MM.1S (cell line): ENCODE data around the gene ZNF586.
"Not testable (repeated sequence)": the region's sequence is repeated elsewhere in the genome, so short reads cannot be mapped to it uniquely, and the experiment has no call there.

ENCODE experiments used
- DNase-seq: peaks from one replicate; pipeline ENCODE4 v3.0.0-alpha.2; 2015
- H2AFZ ChIP-seq: fragments of 300-600 bp; sonication (generic); 2 replicates; pipeline ENCODE4 v1.6.0; 2016; ENCODE audit warnings: antibody characterized with exemption, low read length
- H3F3A ChIP-seq: fragments of 300-600 bp; sonication (generic); 2 replicates; pipeline ENCODE4 v1.6.1; 2016; ENCODE audit warnings: mild to moderate bottlenecking, antibody characterized with exemption, low read length, moderate library complexity, mixed read lengths; ENCODE audit not compliant: insufficient read depth
- H3K27ac ChIP-seq: fragments of 300-600 bp; sonication (generic); 2 replicates; pipeline ENCODE4 v1.5.1; 2016; ENCODE audit warnings: mild to moderate bottlenecking, low read length
- H3K27me3 ChIP-seq: fragments of 300-600 bp; sonication (generic); replicated peaks from 2 replicates; pipeline ENCODE4 v1.6.0; 2016; ENCODE audit warnings: low read length; ENCODE audit not compliant: insufficient read depth
- H3K36me3 ChIP-seq: fragments of 300-600 bp; sonication (generic); replicated peaks from 2 replicates; pipeline ENCODE4 v1.6.1; 2016; ENCODE audit warnings: mild to moderate bottlenecking, low read length, mixed read lengths; ENCODE audit not compliant: insufficient read depth
- H3K4me1 ChIP-seq: fragments of 300-600 bp; sonication (generic); 2 replicates; pipeline ENCODE4 v1.6.1; 2016; ENCODE audit warnings: low read length, mixed read lengths
- H3K4me2 ChIP-seq: fragments of 300-600 bp; sonication (generic); 2 replicates; pipeline ENCODE4 v1.6.0; 2016; ENCODE audit warnings: low read depth, low read length
- H3K4me3 ChIP-seq: fragments of 300-600 bp; sonication (generic); 2 replicates; pipeline ENCODE4 v1.5.1; 2016; ENCODE audit warnings: low read length, mixed read lengths
- H3K79me2 ChIP-seq: fragments of 300-600 bp; sonication (generic); 2 replicates; pipeline ENCODE4 v1.6.1; 2016; ENCODE audit warnings: mixed run types, low read length, mixed read lengths
- H3K9ac ChIP-seq: fragments of 300-600 bp; sonication (generic); 2 replicates; pipeline ENCODE4 v1.6.1; 2016; ENCODE audit warnings: low read length, mixed read lengths
- H3K9me2 ChIP-seq: fragments of 300-600 bp; sonication (generic); replicated peaks from 2 replicates; pipeline ENCODE4 v1.6.1; 2016; ENCODE audit warnings: mild to moderate bottlenecking, low read length, mixed read lengths; ENCODE audit not compliant: insufficient read depth
- H3K9me3 ChIP-seq: fragments of 300-600 bp; sonication (generic); replicated peaks from 2 replicates; pipeline ENCODE4 v1.6.1; 2016; ENCODE audit warnings: mild to moderate bottlenecking, low read length, mixed read lengths; ENCODE audit not compliant: insufficient read depth
- H4K20me1 ChIP-seq: fragments of 300-600 bp; sonication (generic); 2 replicates; pipeline ENCODE4 v1.6.1; 2016; ENCODE audit warnings: mild to moderate bottlenecking, low read length, moderate library complexity, mixed read lengths; ENCODE audit not compliant: insufficient read depth
- CTCF ChIP-seq: fragments of 300-600 bp; sonication (generic); IDR thresholded peaks from 2 replicates; pipeline ENCODE4 v1.5.1; 2016; ENCODE audit warnings: antibody characterized with exemption, low read length, mixed read lengths
- EZH2 ChIP-seq: fragments of 300-600 bp; sonication (generic); optimal IDR thresholded peaks from 2 replicates; pipeline ENCODE3; 2017; ENCODE audit warnings: low read depth, mild to moderate bottlenecking, antibody characterized with exemption, low read length, mixed read lengths
- EZH2phosphoT487 ChIP-seq: fragments of 300-600 bp; sonication (generic); IDR thresholded peaks from 2 replicates; pipeline ENCODE4 v1.6.1; 2018; ENCODE audit warnings: antibody characterized with exemption, low read length

Gene ZNF586

GRCh38 chr19:57807541-57807940, 38.1 kb downstream of the ZNF586 start:
- H2AFZ ChIP-seq = no peak overlapping the region
- H3K4me3 ChIP-seq = no peak overlapping the region
- no peaks in the 10 kb centered on the region for H4K20me1 ChIP-seq
- H3K79me2 ChIP-seq = 0 out of 2 replicates have a peak, but pooled peaks cover 4% of the 10 kb centered on the region
- H3K9ac ChIP-seq = no peak overlapping the region
- 0 out of 2 replicates have a peak, but pooled peaks cover 4% of the 10 kb centered on the region for H3K36me3 ChIP-seq
- no peaks in the 10 kb centered on the region for H3F3A ChIP-seq
- no peak for DNase-seq
- no peaks in the 10 kb centered on the region for H3K27me3 ChIP-seq
- no peaks in the 10 kb centered on the region for H3K4me1 ChIP-seq
- no peaks in the 10 kb centered on the region for H3K9me3 ChIP-seq
- no peaks in the 10 kb centered on the region for H3K9me2 ChIP-seq
- no peak overlapping the region for H3K4me2 ChIP-seq
- H3K27ac ChIP-seq = no peak overlapping the region
- TF ChIP-seq CTCF (no peak), EZH2phosphoT487 (no peak), EZH2 (no peak)

- H4K20me1 ChIP-seq, H2AFZ ChIP-seq, H3K4me1 ChIP-seq, H3K27ac ChIP-seq, H3K4me3 ChIP-seq, H3K36me3 ChIP-seq, DNase-seq, H3K4me2 ChIP-seq, H3K27me3 ChIP-seq, H3K9me2 ChIP-seq, H3K9me3 ChIP-seq, H3F3A ChIP-seq, H3K9ac ChIP-seq: not testable (repeated sequence)
- H3K79me2 ChIP-seq = peaks cover 15% of the 10 kb centered on the region
Measured at GRCh38 chr19:57810410-57811295, 41.2 kb downstream of the ZNF586 start.

GRCh38 chr19:57812226-57812625, 42.8 kb downstream of the ZNF586 start:
- Histone ChIP-seq H3K4me2 (no peak overlapping the region), H3K27ac (no peak overlapping the region), H3K4me1 (no peaks in the 10 kb centered on the region), H3K4me3 (no peak overlapping the region), H3K9me2 (no peaks in the 10 kb centered on the region), H3K9me3 (no peaks in the 10 kb centered on the region), H3K79me2 (peaks cover 13% of the 10 kb centered on the region), H3K36me3 (0 out of 2 replicates have a peak, but pooled peaks cover 4% of the 10 kb centered on the region), H4K20me1 (no peaks in the 10 kb centered on the region), H3F3A (no peaks in the 10 kb centered on the region), H2AFZ (no peak overlapping the region), H3K9ac (no peak overlapping the region), H3K27me3 (no peaks in the 10 kb centered on the region)
- TF ChIP-seq CTCF (no peak), EZH2phosphoT487 (no peak), EZH2 (no peak)
- DNase-seq = no peak

GRCh38 chr19:57812975-57813820, 43.7 kb downstream of the ZNF586 start:
- not testable (repeated sequence) for DNase-seq, H3K27ac ChIP-seq, H3K27me3 ChIP-seq, H3K4me3 ChIP-seq, H3K36me3 ChIP-seq, H4K20me1 ChIP-seq, H3F3A ChIP-seq, H3K4me1 ChIP-seq, H3K9ac ChIP-seq, H2AFZ ChIP-seq, H3K9me2 ChIP-seq, H3K9me3 ChIP-seq, H3K4me2 ChIP-seq
- H3K79me2 ChIP-seq = peaks cover 13% of the 10 kb centered on the region
